PC-9 (cell line): ENCODE data around the gene SNORC.

ENCODE experiments used
- CTCF ChIP-seq: fragments of 200-600 bp; sonication (generic); conservative IDR thresholded peaks from 2 replicates; pipeline ENCODE4 v1.6.1; 2017; ENCODE audit warnings: mixed run types, antibody characterized with exemption, mild to moderate bottlenecking, moderate library complexity
- EZH2 ChIP-seq: fragments of 200-600 bp; sonication (generic); IDR thresholded peaks from 2 replicates; pipeline ENCODE4 v1.8.0; 2017; ENCODE audit warnings: antibody characterized with exemption, low read depth

GRCh38 chr2:232859385-232859916 is 10.6 kb upstream of the SNORC start:
- no peak for TF ChIP-seq EZH2
- no peak for TF ChIP-seq CTCF
